HCEC 1CT (cell line): ENCODE measurements around the gene SDCBP2.

Experiments used
- DNase-seq: peaks from one replicate; pipeline ENCODE4 v3.0.0-alpha.2; 2017

SDCBP2 gene

DNA sequence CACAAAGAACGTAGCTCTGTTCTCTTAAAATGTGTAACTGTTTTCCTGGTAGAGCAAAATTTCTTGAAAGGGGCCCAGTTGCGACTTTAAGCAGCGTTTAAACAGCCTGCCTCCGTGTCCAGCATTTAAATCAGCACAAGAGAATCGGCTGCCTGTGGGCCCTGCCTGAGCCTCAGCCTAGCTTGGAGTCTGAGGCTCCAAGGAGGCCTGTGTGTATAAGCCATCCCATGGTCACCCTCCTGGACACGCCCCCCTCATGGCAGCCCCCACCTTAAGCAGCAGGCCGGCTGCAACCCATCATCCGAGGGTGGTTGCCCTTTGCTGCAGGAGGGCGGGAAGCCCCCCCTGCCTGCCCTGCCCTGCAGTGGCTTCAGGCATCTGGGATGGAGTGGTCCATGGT, 18.9 kb downstream of the SDCBP2 start:
- no peak for DNase-seq

DNA sequence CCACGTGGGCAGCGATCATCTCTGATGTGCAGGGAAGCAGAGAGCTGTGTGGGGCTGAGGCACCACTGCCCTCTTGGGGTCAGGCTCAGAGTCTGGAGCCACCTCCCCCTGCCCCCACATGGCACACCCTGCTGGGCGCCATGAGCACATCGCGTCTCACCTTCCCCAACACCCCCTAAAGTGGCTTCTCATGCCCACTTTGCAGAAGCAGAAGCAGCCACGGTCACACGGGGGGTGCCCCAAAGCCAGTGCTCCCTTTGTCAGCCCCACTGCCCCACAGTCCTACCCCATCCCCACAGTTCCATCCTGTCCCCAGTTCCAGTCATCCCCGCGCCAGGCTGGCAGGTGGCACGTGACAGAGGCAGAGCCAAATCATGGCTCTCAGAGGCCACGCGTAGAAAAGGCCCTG, 19.5 kb downstream of the SDCBP2 start:
- no peak for DNase-seq

DNA sequence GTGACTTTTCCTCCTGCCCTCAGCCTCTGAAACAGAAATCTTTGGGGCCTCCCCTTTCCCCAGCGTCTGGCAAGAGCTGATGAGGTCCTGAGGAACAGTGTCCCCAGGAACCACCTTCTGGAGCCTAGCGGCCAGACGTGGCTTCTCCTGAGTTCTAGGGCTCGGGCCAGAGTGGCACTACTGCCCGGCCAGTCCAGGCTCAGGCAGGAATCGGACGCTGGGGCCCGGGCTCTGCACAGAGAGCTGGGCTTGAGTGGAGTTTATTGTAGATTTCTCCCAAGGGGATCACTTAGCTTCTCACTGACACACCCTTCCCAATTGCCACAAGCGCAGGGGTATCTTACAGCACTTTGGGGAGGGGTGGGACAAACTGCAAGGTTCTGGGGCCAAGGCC, 20.2 kb downstream of the SDCBP2 start:
- no peak for DNase-seq

DNA sequence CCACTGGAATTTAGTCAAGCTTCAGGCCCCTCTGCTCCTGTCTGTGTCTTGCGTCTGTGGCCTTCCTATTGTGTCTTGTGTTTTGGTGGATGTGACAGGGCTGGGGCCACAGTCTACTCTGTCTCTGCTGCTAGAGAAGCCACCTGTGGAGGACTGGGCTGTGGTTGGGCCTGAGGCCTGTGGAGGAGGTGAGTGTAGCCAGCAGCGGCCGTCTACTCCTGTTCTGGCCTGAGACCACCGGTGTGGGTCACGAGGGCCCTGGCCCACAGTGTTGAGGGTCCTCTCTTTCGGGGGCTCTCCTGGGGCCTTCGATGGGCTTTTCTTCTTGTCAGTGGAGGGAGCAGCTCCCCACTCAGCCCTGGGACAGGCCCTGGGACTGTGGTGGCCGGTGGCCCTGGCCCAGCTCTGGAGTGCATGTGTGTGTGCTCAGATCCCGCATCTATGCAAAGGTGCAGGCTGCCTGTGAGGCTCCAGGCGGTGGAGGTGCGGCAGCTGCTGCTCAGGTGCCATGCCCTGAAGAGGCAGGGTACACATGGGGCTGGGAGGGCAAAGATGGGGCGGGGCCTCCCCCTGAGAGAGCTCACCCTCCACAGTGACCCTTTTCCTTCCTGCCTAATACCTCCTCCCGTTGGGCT, 20.8 kb downstream of the SDCBP2 start:
- no peak for DNase-seq

DNA sequence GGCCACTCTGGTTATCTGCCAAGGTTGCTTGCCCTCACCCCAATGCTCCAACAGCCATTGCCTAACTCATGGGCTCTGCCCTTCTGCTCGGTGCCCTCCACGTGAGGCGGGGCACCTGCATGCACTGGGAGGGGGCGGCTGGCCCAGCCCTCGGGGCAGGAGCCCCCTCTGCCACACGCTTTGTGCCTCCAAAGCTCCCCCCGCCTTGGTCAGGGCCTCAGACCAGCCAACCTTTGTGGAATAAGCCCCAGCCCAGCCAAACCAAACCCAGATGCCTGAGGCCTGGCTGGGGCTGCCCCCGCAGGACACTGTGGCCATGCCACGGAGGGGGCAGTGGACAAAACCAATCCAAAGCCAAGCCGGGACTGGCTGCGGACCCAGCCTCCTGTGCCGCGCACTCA, 21.4 kb downstream of the SDCBP2 start:
- no peak for DNase-seq

DNA sequence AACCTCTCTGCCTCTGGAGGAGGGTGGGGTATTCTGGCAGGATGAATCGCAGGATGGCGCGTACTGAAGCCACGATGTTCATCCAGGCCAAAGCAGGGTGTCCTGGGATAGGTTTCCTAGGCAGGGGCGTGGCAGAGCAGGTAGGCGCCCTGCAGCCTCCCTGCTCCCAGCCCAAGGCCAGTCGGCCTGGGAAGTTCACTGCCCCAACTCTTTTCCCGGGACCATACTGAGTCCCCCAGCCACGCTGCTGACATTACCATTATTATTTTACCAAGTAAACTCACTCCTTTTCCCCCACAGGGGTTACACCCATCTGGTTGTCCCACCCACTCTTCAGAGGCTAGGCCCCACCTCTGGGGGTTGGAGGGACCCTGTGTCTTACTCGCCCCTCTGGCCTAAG, 21.8 kb downstream of the SDCBP2 start:
- no peak for DNase-seq

DNA sequence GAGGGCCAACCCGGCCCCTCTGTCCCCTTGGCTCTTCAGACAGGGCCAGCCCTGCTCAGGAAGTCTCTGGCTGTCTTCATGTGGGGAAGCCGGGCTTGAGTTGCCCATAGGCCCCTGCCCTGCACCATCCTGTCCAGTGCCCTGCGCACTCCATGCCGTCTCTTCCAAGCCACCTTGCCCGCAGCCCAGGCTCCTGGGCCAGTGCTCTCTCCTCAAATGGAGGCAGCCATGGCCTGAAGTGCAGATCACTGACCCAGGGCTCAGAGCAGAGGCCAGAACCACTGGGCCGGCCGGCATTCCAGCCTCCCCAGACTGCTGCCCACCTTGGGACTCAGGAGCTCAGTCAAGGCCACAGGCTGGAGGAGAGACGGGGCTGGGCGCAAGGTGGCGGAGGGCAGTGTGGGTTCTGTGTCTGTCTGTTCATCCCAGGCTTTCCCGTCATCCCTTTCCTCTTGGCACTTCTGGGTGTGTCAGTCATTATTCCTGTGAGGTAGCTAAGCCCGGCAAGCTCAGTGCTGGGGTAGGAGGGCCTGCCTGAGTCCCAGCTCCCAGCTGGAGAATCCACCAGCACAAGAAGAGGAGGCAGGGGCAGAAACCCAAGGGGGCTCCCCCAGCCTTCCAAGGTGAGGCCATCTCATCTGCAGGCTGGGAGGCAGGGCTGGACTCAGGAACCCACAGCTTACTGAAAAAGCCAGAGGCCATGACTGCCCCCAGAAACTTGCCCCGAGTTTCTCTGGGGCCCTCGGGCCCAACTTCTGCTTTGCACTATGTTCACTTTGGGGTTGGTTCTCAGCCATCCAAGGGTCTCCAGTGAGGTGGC, 22.4 kb downstream of the SDCBP2 start:
- no peak for DNase-seq

DNA sequence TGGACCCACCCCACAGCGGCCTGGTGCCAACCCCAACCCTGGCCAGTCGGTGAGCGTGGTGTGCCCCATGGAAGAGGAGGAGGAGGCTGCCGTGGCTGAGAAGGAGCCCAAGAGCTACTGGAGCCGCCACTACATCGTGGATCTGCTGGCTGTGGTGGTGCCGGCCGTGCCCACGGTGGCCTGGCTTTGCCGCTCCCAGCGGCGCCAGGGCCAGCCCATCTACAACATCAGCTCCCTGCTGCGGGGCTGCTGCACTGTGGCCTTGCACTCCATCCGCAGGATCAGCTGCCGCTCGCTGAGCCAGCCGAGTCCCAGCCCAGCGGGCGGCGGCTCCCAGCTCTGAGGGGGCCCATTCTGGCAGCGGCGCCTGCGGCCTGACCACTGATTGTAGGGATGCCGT, 23.2 kb downstream of the SDCBP2 start:
- no peak for DNase-seq

DNA sequence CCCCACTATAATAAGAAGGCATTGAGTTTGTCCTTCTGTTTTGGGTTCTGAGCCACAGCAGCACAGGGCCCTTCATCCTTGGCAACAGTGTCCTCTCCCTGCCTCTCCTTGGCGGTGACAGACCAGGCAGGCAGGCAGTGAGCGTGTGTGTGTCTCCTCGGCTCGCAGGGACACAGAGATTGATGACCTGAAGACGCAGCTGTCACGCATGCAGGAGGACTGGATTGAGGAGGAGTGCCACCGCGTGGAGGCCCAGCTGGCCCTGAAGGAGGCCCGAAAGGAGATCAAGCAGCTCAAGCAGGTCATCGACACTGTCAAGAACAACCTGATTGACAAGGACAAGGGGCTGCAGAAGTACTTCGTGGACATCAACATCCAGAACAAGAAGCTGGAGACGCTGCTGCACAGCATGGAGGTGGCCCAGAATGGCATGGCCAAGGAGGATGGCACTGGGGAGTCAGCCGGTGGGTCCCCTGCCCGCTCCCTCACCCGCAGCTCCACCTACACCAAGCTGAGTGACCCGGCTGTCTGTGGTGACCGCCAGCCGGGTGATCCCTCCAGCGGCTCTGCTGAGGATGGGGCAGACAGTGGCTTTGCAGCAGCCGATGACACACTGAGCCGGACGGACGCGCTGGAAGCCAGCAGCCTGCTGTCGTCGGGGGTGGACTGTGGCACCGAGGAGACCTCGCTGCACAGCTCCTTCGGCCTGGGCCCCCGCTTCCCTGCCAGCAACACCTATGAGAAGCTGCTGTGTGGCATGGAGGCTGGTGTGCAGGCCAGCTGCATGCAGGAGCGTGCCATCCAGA, 24.0 kb downstream of the SDCBP2 start:
- DNase-seq = no peak

DNA sequence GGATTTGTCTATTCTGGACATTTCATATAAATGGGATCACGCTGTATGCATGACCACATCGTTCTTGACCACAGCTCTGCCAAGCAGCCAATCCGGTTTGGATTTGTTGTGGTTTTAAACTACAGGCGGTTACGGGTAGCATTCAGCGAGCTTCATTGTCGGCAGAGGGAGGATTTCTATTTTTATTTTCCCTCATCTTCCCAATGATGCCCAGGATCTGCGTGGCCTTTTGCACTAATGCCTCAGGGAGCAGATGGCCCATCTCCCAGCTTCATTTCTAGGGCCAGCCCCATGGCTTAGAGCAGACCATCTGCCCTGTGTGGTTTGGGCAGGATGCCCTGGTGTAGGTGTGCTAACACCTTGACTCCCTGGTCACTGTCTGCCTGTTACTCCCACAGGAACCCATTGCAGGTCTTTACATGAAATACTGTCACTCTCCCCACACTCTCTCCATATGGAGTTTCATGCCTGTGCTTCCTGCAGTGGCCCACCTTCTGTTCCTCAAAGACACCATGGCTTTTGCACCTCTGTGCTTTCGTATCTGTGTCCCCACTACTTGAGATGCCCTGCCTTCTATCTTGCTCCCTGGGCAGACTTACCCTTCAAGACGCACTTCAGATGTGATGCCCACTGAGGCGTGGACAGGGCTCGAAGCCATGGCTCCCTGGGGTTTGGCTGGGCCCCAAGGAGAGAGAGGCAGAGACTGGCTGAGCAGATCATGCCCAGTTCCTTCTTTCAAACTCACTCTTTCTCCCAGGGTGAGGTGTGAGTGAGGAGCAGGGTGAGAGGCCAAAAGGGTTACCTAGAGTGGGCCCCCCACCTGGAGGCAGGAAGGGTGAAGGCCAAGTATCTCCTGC, 26.0 kb downstream of the SDCBP2 start:
- no peak for DNase-seq

DNA sequence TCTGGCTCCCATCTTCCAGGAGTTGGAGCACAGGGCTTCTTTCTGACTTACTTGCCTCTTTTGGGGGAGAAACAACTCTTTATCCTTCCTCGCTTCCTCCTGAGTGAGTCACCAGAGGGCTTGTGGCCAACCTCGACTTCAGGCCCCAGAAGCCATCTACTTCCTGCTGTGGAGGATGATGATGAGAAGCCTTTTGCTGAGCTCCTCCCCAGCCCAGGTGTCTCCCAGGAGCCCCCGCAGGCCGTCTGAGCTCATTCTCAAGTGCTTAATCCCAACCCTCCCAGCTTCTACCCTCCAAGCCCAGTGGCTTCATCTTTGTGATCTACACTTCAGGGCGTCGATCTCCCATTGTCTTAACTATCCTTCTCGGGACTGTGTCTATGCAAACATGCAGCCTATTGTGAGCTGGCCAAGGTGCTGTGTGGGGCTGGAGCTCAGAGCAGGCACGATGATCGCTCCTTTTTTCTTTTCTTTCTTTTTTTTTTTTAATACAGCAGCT, 27.9 kb downstream of the SDCBP2 start:
- peak; percentile 70 for DNase-seq

DNA sequence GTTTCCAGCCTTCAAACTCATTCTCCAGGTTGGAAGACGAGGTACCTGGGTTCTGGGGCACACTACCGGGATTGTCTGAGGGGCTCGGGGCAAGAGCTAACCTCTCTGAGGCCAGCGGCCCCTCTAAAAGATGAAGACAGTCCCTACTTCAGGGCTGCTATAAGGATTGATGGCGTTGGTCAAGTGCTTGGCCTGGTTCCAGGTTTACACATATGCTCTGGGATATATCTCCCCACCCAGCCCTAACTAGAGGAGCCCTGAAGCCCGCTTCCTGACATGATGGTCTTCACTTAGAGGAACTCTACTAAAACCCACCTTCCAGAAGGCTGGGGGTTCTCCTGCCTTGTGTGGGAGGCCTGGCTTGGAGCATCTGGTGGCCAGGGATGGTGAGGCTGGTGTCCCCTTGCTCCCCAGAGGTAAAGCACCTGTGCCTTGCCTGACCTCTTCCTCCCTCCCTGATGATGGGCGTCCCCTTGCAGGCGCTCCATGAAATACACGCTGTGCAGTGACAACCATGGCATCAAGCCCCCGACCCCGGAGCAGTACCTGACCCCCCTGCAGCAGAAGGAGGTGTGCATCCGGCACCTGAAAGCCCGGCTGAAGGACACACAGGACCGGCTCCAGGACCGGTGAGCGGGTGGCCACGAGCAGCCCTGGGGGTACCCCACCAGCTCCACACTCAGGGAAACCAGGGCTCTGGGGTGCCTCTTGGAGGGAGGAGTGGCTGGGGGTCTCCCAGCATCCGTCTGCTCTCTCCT, 28.7 kb downstream of the SDCBP2 start:
- DNase-seq = no peak

DNA sequence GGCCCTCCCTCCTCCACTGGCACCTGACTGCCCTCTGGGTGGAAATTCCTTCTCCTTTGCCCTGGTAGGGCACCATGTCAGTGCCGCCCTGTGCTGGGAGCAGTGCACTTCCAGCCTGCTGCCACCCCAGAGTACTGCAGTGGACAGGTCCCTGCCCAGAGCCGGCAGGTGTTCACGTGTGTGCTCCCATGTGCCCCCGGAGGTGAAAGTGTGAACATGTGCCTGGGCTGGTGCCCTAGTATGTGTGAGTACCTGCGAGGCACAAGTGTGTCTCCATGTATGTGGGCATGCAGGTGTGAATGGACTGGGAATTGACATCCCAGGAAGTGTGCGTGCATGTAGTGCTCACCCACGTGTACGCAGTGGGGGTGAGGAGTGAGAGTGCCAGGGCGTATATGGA, 29.4 kb downstream of the SDCBP2 start:
- peak; percentile 4 for DNase-seq

DNA sequence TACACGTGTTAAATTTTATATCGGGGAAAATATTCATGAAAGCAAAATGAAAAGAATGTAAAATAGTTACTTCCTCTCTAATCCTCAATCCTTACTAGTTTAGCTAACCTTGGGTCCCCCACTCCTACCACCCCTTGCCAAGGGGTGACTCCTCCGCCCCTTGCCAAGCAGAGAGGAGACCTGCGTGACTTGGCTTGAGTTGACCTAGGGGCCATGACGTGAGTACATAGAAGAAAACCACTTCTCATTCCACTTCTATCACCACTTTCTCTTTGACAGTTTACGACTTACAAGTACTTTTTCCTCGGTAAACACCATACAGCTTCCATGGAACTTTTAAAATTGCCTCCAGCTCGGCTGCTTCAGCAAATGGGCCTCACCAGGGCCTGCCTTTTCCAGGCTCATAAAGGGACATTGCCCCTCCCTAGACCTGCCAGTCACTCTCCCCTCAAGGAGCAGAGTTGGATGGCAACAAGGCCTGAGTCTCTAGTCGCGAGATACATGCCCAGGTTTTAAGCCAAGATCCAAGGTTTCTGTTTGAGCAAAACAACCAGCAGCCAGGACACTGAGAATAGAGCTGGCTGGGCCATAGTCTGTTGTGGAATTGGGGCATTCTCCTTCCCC, 29.9 kb downstream of the SDCBP2 start:
- DNase-seq = no peak

DNA sequence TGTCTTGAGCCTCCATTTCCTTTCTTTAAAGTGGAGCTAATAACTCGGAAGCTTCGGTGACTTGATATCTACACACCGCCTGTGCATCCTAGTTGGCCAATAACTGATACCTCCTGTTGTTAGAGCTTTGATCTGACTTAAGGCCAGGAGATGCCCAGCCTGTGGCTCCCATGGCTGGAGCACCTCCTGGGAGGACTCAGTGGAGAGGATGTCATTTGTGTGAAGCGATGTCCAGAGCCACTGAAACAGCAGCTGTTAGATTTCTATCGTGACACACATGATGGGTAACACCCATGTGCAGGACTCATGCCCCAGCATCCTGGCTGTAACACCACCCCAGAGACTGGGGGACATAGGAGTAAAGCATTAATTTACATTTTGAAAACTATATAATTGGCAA, 30.8 kb downstream of the SDCBP2 start:
- DNase-seq = no peak

DNA sequence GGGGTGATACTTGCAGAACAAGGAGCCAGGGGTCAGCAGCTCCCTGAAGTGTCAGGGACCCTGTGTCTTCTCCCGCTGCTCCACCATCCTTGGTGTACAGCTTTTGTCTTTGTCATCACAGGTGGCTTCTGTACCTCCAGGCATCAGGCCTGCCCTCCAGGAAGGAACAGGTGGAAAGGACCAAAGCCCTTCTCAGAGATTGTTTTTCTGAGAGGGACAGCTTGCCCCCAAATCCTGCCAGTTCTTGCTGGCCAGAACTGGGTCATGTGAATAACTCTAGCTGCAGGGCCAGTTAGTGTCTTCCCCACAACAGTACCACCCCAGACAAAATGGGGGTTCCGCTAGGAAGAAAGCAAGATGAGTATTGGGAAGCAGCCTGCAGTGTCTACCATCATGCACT, 31.5 kb downstream of the SDCBP2 start:
- no peak for DNase-seq

DNA sequence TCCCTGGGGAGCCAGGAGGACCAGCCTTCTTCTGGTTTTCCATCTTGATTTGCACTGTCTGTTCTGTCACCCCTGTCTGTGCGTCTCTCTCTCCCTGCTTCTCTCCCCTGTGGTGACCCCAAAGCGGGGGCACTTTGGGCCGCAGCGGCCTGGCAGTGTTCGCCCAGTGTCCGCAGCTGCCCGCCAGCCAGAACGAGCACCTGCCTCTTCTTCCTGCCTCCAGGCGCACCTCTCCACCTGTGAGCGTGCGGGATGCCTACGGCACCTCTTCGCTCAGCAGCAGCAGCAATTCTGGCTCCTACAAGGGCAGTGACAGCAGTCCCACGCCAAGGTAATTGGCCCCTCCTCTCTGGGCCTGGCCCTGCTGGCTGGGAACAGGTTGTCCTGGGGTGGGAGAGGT, 32.0 kb downstream of the SDCBP2 start:
- DNase-seq = no peak

DNA sequence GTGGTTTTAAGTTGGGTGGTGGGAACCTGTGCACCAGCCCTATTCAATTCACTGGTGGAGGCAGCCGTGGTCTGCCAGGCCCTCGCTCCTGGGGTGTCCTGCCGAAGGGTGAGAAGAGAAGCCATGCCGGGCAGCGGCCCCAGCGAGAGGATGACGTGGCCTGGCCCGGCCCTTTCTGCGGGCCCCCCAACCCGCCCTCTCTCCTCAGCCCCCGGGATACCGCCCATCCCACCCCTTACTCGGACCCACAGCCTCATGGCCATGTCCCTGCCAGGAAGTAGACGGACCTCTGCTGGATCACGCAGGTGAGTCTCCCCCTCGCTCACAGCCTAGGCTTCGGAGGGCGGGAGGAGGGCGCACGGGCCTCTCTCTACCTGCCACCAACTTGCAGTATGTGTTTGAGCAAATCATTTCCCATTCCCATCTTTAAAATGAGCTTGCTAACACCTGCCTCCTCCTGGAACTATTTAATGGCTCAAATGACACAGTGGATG, 32.8 kb downstream of the SDCBP2 start:
- no peak for DNase-seq

DNA sequence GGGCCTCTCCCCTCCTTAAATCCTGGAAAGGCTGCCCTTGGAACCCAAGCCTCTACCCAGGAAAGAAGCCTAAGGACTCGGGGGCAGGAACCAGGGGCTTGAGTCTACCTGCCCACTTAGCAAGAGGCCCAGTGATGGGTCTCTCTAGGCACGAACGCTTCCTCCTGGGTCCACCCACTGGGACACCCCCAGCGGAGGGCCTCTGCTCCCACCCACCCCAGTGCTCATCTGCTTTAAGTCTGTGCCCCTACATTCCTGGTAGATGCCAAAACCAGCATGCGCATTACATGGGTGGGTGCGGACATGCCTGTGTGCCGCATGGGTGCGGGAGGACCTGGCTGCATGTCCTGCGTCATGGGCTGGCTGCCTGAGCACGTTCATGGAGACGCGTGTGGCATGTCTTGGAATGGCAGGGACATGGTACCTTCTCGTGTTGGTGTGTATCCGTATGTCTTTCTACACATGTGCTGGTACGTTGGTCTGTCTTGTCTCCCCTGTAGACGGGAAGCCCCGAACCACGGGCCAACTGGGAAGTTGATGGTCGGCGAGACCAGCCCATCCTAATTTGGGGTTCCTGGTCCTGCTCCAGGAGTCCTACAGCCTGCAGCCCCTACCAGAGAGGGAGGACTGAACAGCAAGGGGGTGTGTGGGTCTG, 33.5 kb downstream of the SDCBP2 start:
- no peak for DNase-seq

DNA sequence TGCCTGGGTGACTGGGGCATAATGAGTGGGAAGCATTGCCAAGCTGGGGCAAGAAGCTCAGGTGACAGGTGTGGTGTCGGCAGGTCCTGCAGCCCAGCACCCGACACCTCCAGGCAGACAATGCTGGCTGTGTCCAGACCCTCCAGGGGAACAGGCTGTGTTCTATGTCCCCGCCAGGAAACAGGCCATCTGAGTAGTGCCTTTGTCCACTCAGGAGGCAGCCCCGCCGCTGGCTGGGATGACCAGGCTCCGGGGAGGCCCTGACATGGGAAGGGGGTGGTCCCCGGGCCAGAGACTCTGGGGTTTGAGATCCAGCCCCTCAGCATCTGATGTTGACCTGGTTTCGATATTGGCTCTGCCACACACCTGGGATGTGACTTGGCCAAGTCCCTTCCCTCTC, 34.4 kb downstream of the SDCBP2 start:
- no peak for DNase-seq
